ENCODE results near the gene UBE2L3.
A peak's percentile ranks its signal among the peaks of the same experiment; 100 is the strongest.
"Not testable (repeated sequence)": the region's sequence is repeated elsewhere in the genome, so short reads cannot be mapped to it uniquely, and the experiment has no call there.

Gene UBE2L3

DNA sequence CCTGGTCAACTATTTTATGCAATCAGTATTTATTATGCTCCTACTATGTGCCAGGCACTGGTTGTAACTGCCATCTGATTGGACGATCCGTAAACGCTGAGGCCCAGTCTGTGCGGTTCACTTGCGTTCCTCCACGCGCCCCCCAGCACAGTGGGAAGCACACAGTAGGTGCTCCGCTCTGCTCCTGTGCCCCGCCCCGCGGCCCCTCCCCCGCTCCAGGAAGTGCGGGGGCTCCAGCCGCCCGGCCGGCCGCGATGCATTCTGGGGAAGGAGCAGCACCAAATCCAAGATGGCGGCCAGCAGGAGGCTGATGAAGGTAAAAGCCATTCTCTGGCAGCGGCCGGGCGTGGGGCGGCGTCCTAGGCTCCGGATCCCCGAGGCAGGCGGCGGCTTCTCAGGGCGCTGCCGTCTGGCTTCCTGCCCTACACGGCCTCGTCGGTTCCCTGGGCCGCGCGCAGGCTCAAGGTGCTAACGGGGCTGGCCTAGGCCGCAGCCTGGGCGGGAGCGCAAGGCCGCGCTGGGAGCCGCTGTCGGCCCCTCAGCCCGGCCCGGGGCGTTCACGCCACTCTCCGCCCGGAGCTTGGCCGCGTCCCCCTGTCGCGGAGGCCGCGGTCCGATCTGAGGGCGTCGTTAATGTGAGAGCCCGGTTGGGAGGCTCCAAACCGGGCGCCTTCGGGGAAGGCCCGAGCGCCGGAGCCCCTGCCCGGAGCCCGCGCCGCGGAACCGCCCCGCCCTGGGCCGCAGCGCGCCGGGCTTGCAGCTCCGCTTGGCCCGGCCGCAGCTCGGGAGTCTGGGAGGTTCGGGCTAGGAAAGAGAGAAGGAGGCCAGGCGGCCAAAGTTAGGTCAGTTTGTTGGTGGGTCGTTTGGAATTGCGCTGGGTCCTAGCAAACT is at the start of gene UBE2L3:
Gene UBE2L3 (plus strand): TSS at position 259 of the 891 bp plus-strand sequence. CDS start 31 bp downstream, at position 290.
- no peak within 1 kb of the TSS for H2AFZ ChIP-seq (ENCODE audit: low read length)
- peaks cover 36% of the 10 kb centered on the region for H3K4me1 ChIP-seq (ENCODE audit: insufficient read depth, low read length, severe bottlenecking)
- H3K4me3 ChIP-seq (ENCODE audit: low read depth, low read length, poor library complexity, severe bottlenecking): peak within 1 kb of the TSS; percentile 75
- peaks cover 50% of the 10 kb centered on the region for H3K79me2 ChIP-seq (ENCODE audit: insufficient read depth, low read length)
- TF ChIP-seq, protein P1, sequence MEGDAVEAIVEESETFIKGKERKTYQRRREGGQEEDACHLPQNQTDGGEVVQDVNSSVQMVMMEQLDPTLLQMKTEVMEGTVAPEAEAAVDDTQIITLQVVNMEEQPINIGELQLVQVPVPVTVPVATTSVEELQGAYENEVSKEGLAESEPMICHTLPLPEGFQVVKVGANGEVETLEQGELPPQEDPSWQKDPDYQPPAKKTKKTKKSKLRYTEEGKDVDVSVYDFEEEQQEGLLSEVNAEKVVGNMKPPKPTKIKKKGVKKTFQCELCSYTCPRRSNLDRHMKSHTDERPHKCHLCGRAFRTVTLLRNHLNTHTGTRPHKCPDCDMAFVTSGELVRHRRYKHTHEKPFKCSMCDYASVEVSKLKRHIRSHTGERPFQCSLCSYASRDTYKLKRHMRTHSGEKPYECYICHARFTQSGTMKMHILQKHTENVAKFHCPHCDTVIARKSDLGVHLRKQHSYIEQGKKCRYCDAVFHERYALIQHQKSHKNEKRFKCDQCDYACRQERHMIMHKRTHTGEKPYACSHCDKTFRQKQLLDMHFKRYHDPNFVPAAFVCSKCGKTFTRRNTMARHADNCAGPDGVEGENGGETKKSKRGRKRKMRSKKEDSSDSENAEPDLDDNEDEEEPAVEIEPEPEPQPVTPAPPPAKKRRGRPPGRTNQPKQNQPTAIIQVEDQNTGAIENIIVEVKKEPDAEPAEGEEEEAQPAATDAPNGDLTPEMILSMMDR (IDR thresholded peaks at IDR 0.05; ENCODE audit: low read length): no peak
- TF ChIP-seq EZH2 (IDR thresholded peaks at IDR 0.05; ENCODE audit: borderline replicate concordance, low read length): no peak
- peaks cover 14% of the 10 kb centered on the region for H3K36me3 ChIP-seq (ENCODE audit: insufficient read depth, low read length)
- H3K9ac ChIP-seq (ENCODE audit: low read length): peak within 1 kb of the TSS; percentile 86
- H3K9me3 ChIP-seq (ENCODE audit: low read length): no peaks in the 10 kb centered on the region
- peak within 1 kb of the TSS; percentile 22 for H3K27ac ChIP-seq (ENCODE audit: low read depth, low read length, poor library complexity, severe bottlenecking)
- H3K27me3 ChIP-seq (ENCODE audit: insufficient read depth, low read length): no peaks in the 10 kb centered on the region
- H4K20me1 ChIP-seq (ENCODE audit: insufficient read depth, low read length): 0 out of 2 replicates have a peak, but pooled peaks cover 2% of the 10 kb centered on the region
- H3F3A ChIP-seq (ENCODE audit: insufficient read depth, low read length): no peaks in the 10 kb centered on the region
- H3K9me2 ChIP-seq (ENCODE audit: low read depth, low read length): no peaks in the 10 kb centered on the region
- peak within 1 kb of the TSS; percentile 79 for H3K4me2 ChIP-seq (ENCODE audit: low read length)

DNA sequence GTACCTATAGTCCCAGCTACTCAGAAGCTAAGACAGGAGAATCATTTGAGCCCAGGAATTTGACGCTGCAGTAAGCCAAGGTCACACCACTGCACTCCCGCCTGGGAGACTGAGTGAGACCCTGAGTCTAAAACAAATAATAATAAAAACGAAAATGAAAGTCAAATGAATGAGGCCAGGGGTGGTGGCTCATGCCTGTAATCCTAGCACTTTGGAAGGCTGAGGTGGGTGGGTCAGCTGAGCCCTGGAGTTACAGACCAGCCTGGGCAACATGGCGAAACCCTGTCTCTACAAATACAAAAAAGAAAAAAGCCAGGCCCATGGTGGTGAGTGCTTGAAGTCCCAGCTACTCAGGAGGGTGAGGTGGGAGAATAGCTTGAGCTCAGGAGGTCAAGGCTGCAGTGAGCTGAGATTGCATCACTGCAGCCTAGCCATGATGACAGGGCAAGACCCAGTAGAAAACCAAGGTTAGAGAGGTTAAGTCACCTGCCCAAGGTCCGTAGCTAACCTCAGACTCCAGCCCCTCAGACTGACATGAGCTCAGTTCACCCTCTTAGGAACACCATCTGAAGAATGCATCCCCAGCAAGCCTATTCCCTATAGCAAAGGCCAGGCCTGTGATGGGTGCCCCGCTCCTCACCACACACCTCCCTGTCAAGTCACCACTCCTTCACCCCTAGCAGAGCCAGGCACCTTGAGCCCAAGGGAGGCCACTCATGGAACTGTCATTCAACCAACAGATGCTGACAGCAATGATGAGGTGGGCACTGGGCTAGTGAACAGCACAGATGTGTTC is 40.6 kb upstream of the UBE2L3 start:
- not testable (repeated sequence) for H3K4me3 ChIP-seq (ENCODE audit: low read depth, low read length, poor library complexity, severe bottlenecking); H3F3A ChIP-seq (ENCODE audit: insufficient read depth, low read length); H3K9me3 ChIP-seq (ENCODE audit: low read length); H3K4me1 ChIP-seq (ENCODE audit: insufficient read depth, low read length, severe bottlenecking); H3K4me2 ChIP-seq (ENCODE audit: low read length); H3K27me3 ChIP-seq (ENCODE audit: insufficient read depth, low read length); H3K79me2 ChIP-seq (ENCODE audit: insufficient read depth, low read length); H4K20me1 ChIP-seq (ENCODE audit: insufficient read depth, low read length); H3K36me3 ChIP-seq (ENCODE audit: insufficient read depth, low read length); H3K9me2 ChIP-seq (ENCODE audit: low read depth, low read length); H2AFZ ChIP-seq (ENCODE audit: low read length); H3K9ac ChIP-seq (ENCODE audit: low read length); H3K27ac ChIP-seq (ENCODE audit: low read depth, low read length, poor library complexity, severe bottlenecking)

DNA sequence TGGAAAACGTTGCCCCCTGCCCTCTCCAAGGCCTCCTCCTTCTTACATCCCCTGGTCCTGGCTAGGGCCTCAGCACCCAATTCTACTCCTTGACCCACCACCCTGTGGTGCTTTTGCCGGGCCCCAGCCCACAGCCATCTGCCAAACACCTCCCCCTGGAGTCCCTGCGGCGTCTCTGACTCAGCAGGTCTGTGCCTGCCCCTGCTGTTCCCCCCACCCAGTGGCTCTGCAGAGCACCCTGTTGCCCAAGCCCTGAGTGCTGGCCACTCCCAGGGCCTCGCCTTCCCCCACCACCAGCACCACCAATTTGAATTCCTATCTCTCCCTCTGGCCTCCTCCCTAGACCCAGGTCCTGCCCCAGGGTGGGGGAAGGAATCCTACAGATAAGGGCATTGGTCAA is 36.0 kb upstream of the UBE2L3 start:
- not testable (repeated sequence) for H3F3A ChIP-seq (ENCODE audit: insufficient read depth, low read length); H3K79me2 ChIP-seq (ENCODE audit: insufficient read depth, low read length); H3K4me2 ChIP-seq (ENCODE audit: low read length); H3K27me3 ChIP-seq (ENCODE audit: insufficient read depth, low read length); H3K4me3 ChIP-seq (ENCODE audit: low read depth, low read length, poor library complexity, severe bottlenecking); H3K4me1 ChIP-seq (ENCODE audit: insufficient read depth, low read length, severe bottlenecking); H3K9ac ChIP-seq (ENCODE audit: low read length); H3K9me3 ChIP-seq (ENCODE audit: low read length); H3K36me3 ChIP-seq (ENCODE audit: insufficient read depth, low read length); H4K20me1 ChIP-seq (ENCODE audit: insufficient read depth, low read length); H3K9me2 ChIP-seq (ENCODE audit: low read depth, low read length); H2AFZ ChIP-seq (ENCODE audit: low read length); H3K27ac ChIP-seq (ENCODE audit: low read depth, low read length, poor library complexity, severe bottlenecking)

DNA sequence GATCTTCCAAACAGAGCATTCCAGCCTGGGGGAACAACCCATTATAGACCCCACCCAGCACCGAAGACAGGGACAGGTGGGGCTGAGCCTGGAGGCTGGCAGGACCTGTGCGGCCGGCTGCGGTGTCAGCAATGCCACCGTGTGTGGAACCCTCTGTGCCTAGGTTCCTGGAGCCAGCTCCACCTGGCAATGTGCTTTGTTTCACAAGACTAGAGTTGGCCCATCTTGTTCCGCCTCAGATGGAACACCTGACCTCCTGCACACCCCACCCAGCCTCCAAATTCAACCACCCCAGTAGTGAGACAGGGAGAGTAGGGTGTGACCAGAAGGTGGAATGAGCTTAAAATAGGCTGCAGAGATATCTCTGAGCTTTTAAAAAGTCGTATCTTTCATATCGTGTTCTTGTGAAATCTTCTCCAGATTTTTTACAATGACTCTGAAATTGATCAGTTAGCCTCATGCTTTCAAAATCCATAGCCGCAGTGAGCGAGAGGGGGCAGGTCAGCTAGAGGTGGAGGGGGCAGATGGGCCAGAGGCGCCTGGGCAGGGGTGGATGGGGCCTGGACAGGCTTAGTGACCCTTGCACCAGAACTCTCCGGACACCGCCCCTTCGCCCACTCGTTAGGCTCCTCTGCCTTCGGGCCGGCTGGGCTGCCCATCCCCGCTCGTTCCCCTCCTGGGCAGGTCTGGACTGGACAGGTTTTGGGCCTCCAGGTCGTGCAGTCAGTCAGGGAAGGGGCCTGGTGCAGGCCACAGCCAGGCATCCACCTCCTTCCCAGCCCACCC is 34.5 kb upstream of the UBE2L3 start:
- not testable (repeated sequence) for H3K9me3 ChIP-seq (ENCODE audit: low read length); H3K36me3 ChIP-seq (ENCODE audit: insufficient read depth, low read length); H3K9me2 ChIP-seq (ENCODE audit: low read depth, low read length); H3K4me3 ChIP-seq (ENCODE audit: low read depth, low read length, poor library complexity, severe bottlenecking); H3K4me1 ChIP-seq (ENCODE audit: insufficient read depth, low read length, severe bottlenecking); H4K20me1 ChIP-seq (ENCODE audit: insufficient read depth, low read length); H3K4me2 ChIP-seq (ENCODE audit: low read length); H3K79me2 ChIP-seq (ENCODE audit: insufficient read depth, low read length); H3F3A ChIP-seq (ENCODE audit: insufficient read depth, low read length); H3K27ac ChIP-seq (ENCODE audit: low read depth, low read length, poor library complexity, severe bottlenecking); H2AFZ ChIP-seq (ENCODE audit: low read length); H3K9ac ChIP-seq (ENCODE audit: low read length); H3K27me3 ChIP-seq (ENCODE audit: insufficient read depth, low read length)

DNA sequence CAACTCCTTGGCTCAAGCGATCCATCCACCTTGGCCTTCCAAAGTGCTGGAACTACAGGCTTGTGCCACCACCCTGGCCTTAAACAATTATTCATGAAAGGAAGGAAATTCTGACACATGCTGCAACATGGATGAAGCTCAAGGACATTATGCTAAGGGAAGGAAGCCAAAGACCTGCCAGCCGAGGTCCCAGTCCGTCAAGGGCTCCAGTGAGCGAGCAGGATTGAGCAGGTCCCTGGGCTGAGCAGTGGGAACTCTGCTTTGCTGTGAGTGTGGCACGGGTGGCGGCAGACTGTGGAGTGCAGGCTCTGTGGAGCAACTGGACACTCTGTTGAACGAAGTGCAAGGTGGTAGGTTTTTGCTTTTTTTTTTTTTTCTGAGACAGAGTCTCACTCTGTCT is 27.7 kb upstream of the UBE2L3 start:
- H3K36me3 ChIP-seq (ENCODE audit: insufficient read depth, low read length); H3K4me1 ChIP-seq (ENCODE audit: insufficient read depth, low read length, severe bottlenecking); H3K4me2 ChIP-seq (ENCODE audit: low read length); H3K9ac ChIP-seq (ENCODE audit: low read length); H3K27me3 ChIP-seq (ENCODE audit: insufficient read depth, low read length); H3K79me2 ChIP-seq (ENCODE audit: insufficient read depth, low read length); H2AFZ ChIP-seq (ENCODE audit: low read length); H3K9me2 ChIP-seq (ENCODE audit: low read depth, low read length); H3K27ac ChIP-seq (ENCODE audit: low read depth, low read length, poor library complexity, severe bottlenecking); H3K4me3 ChIP-seq (ENCODE audit: low read depth, low read length, poor library complexity, severe bottlenecking); H3K9me3 ChIP-seq (ENCODE audit: low read length); H4K20me1 ChIP-seq (ENCODE audit: insufficient read depth, low read length); H3F3A ChIP-seq (ENCODE audit: insufficient read depth, low read length): not testable (repeated sequence)

Data from OCI-LY1 (cell line).